ENCODE data around the gene WBP2.

Gene WBP2

DNA sequence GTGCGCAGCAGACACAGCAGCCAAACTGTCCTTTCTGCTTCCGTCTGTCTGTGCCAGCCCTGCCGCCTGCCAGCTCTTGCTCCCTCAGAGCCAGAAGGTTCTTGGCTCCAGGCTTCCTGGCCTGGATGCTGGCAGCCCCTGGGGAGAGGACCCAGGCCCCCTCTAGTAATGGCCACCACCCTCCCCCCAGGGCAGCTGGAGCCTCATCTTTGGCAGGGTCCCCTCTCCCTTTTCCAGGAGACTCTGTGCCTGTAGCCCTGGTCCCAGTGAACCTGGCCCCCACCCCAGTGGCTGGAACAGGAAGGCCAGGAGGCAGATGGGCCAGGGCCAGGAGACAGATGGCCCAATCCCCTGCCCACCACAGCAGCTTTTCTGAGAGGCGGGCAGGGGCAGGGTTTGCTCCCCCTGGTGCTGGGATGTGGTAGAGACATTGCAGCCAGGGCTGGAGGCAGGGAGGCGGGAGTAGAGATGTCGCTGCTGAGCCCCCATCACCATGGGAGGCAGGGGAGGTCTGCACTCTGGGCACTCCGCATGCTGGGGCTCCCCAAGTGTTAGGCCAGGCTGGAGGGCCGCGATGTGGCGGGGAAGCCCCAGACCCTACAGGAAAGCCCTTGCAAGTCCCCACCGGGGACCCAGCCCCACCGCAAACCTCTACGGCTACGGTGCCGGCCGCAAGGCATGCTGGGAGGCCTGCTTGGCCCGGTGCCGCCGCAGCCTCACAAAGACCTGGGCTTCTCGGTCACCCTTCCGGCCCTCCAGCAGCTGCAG lies 27.6 kb downstream of the WBP2 start:
- Mint-ChIP-seq H3K27me3 (ENCODE audit: low read depth, poor library complexity) (no peaks in the 10 kb centered on the region), H3K36me3 (ENCODE audit: low read depth) (no peaks in the 10 kb centered on the region), H3K4me1 (peaks cover 28% of the 10 kb centered on the region), H3K27ac (peak overlapping the region; percentile 90), H3K9me3 (no peaks in the 10 kb centered on the region), H3K4me3 (no peak overlapping the region)
- peak; percentile 79 for DNase-seq
- TF ChIP-seq CTCF (IDR thresholded peaks at IDR 0.05), result peak; percentile 71

- Mint-ChIP-seq H3K9me3 (no peaks in the 10 kb centered on the region), H3K36me3 (ENCODE audit: low read depth) (no peaks in the 10 kb centered on the region), H3K4me1 (peaks cover 21% of the 10 kb centered on the region), H3K27ac (peak overlapping the region; percentile 72), H3K4me3 (no peak overlapping the region), H3K27me3 (ENCODE audit: low read depth, poor library complexity) (no peaks in the 10 kb centered on the region)
- no peak for TF ChIP-seq CTCF (IDR thresholded peaks at IDR 0.05)
- DNase-seq, result no peak
Measured at GRCh38 chr17:75826561-75827307, 28.4 kb downstream of the WBP2 start.

DNA sequence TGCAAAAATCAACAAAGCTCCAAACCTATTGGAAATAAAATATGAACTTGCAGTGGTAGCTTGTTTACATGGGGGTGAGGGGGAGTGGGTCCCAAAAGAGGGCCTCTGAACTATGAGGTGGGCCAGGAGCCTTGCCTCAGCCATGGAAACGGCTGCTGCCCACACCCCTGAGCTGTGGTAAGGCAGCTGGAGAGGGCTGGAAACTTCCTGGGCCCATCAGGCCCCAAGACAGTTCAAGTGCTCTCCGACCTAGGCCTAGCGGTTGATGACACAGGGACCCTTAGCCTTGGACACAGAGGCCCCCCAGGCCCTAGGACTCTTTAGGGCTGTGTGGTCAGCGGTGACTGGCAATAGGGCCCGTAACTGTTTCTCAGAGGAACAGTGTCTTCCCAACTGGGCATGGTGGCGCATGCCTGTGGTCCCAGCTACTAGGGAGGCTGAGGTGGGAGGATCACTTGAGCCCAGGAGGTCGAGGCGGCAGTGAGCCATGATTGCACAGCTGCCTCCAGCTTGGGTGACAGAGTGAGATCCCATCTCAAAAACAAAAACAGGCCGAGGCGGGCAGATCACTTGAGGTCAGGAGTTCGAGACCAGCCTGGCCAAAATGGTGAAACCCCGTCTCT lies 29.3 kb downstream of the WBP2 start:
- peaks cover 21% of the 10 kb centered on the region for H3K4me1 Mint-ChIP-seq
- no peak for TF ChIP-seq CTCF (IDR thresholded peaks at IDR 0.05)
- DNase-seq, result no peak
- H3K9me3 Mint-ChIP-seq, result no peaks in the 10 kb centered on the region
- H3K4me3 Mint-ChIP-seq, result no peak overlapping the region
- peak overlapping the region; percentile 83 for H3K27ac Mint-ChIP-seq
- peaks cover 8% of the 10 kb centered on the region for H3K36me3 Mint-ChIP-seq (ENCODE audit: low read depth)
- no peaks in the 10 kb centered on the region for H3K27me3 Mint-ChIP-seq (ENCODE audit: low read depth, poor library complexity)

DNA sequence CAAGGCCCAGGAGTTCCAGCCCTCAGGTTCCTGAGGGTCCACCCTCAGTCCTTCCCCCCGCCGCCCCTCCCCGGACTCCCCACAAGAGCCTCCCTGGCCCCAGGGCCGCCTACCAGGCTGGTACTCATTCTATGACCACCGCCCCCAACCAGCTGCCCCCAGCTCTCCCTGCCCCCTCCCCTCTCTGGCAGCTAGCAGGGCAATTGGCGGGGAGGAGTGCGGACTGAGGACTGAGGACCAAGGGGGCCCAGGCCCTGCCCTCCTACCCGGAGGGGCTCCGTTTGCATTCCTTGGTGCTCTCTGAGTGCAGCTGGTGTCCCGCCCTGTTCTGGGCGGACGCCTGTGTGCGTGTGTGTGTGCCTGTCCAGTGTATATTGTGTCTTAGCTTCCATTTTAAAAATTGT lies 30.0 kb downstream of the WBP2 start:
- peak overlapping the region; percentile 83 for H3K27ac Mint-ChIP-seq
- H3K4me1 Mint-ChIP-seq, result peaks cover 18% of the 10 kb centered on the region
- H3K27me3 Mint-ChIP-seq (ENCODE audit: low read depth, poor library complexity), result no peaks in the 10 kb centered on the region
- DNase-seq, result no peak
- H3K4me3 Mint-ChIP-seq, result no peak overlapping the region
- H3K9me3 Mint-ChIP-seq, result no peaks in the 10 kb centered on the region
- no peak for TF ChIP-seq CTCF (IDR thresholded peaks at IDR 0.05)
- peaks cover 11% of the 10 kb centered on the region for H3K36me3 Mint-ChIP-seq (ENCODE audit: low read depth)

GRCh38 chr17:75824666-75825065 lies 30.5 kb downstream of the WBP2 start:
- no peak for DNase-seq

More at GRCh38 chr17:75824666-75825065, 30.5 kb downstream of the WBP2 start:
- Mint-ChIP-seq H3K27me3 (ENCODE audit: low read depth, poor library complexity) (no peaks in the 10 kb centered on the region), H3K36me3 (ENCODE audit: low read depth) (peaks cover 11% of the 10 kb centered on the region), H3K27ac (peak overlapping the region; percentile 61), H3K4me1 (peaks cover 18% of the 10 kb centered on the region), H3K4me3 (no peak overlapping the region), H3K9me3 (no peaks in the 10 kb centered on the region)
- TF ChIP-seq CTCF (IDR thresholded peaks at IDR 0.05), result no peak

Measured in nephron progenitor cell (in vitro differentiated cells).